Measurements from ENCODE around the gene PLCH1.

DNA sequence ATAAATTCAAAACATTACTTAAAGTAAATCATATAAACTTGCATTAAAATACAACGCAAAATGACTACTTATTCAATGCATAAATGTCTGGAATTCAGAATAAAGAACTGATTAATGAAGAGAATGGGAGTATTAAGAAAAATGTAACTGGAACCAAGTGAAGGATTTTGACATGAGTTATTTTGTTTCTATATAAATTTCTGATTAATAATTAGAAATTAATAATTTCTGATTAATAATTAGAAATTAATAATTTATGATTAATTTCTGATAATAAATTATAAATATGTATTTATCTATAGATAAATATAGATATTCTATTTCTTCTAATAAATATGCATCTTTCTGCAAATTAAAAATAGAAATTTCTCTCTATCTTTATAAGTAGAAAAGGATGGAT is 291.4 kb downstream of the PLCH1 start:
- TF ChIP-seq ERF (CRISPR knock-in tag; IDR thresholded peaks at IDR 0.05): no peak
- no peak for TF ChIP-seq ZNF546 (CRISPR knock-in tag; conservative IDR thresholded peaks at IDR 0.05)
- no peak for TF ChIP-seq SNRNP70 (IDR thresholded peaks at IDR 0.05; ENCODE audit: low read depth, low read length)

Data from HepG2 (cell line).